Keratinocyte (primary cell): Measurements from ENCODE around the gene PAK3. TPM values are rescaled to one million over a fixed set of nuclear protein-coding genes. Genes with fewer than 3 reads are reported as not detected.

Experiments
- DNase-seq: peaks from one replicate; pipeline ENCODE4 v3.0.0-alpha.2; 2011; ENCODE audit warnings: low read depth, missing footprints, low spot score
- FAIRE-seq: peaks from 2 replicates; lab custom pipeline; 2011; peaks lifted over from hg19 to GRCh38; lab: Jason Lieb, UNC
- H2AFZ ChIP-seq: 2 replicates; pipeline ENCODE4 v1.6.0; 2012; ENCODE audit warnings: low read length, control low read depth, inconsistent platforms; ENCODE audit not compliant: control insufficient read depth
- H3K27ac ChIP-seq: 2 replicates; pipeline ENCODE4 v1.5.1; 2011; ENCODE audit warnings: low read length; ENCODE audit not compliant: control insufficient read depth, insufficient read depth
- H3K27me3 ChIP-seq: 3 replicates; pipeline ENCODE4 v1.6.0; 2011; ENCODE audit warnings: low read length; ENCODE audit not compliant: control insufficient read depth, insufficient read depth; ENCODE audit errors: extremely low read depth
- H3K36me3 ChIP-seq, 2 experiments: 2 replicates in 1 of 2; 3 replicates in 1 of 2; pipeline ENCODE4 v1.5.1; 2011; ENCODE audit warnings: low read length in 2 of 2, mild to moderate bottlenecking in 1 of 2; ENCODE audit not compliant: control insufficient read depth in 2 of 2, insufficient read depth in 2 of 2; ENCODE audit errors: extremely low read depth in 1 of 2
- H3K4me1 ChIP-seq: 3 replicates; pipeline ENCODE4 v1.5.1; 2011; ENCODE audit warnings: low read length; ENCODE audit not compliant: control insufficient read depth, insufficient read depth; ENCODE audit errors: extremely low read depth
- H3K4me2 ChIP-seq: 3 replicates; pipeline ENCODE4 v1.6.0; 2011; ENCODE audit warnings: low read depth, low read length; ENCODE audit not compliant: control insufficient read depth, insufficient read depth; ENCODE audit errors: extremely low read depth
- H3K4me3 ChIP-seq, 3 experiments: fragments of 200-600 bp in 1 of 3; sonication (generic) in 1 of 3; 2 replicates in 2 of 3; 3 replicates in 1 of 3; pipeline ENCODE4 v1.5.1; 2011 to 2016; ENCODE audit warnings: low read length in 3 of 3, mild to moderate bottlenecking in 3 of 3, control low read depth in 2 of 3, inconsistent platforms in 1 of 3, low read depth in 1 of 3, mixed read lengths in 1 of 3, mixed run types in 1 of 3, moderate library complexity in 1 of 3; ENCODE audit not compliant: control insufficient read depth in 2 of 3, insufficient read depth in 2 of 3; ENCODE audit errors: extremely low read depth in 1 of 3
- H3K79me2 ChIP-seq: 2 replicates; pipeline ENCODE4 v1.6.0; 2012; ENCODE audit warnings: low read length; ENCODE audit not compliant: control insufficient read depth, insufficient read depth
- H3K9ac ChIP-seq: 3 replicates; pipeline ENCODE4 v1.6.0; 2011; ENCODE audit warnings: low read length; ENCODE audit not compliant: control insufficient read depth, insufficient read depth; ENCODE audit errors: extremely low read depth
- H3K9me1 ChIP-seq: 3 replicates; pipeline ENCODE4 v1.6.0; 2011; ENCODE audit warnings: low read length; ENCODE audit not compliant: control insufficient read depth, insufficient read depth; ENCODE audit errors: extremely low read depth
- H3K9me3 ChIP-seq: 2 replicates; pipeline ENCODE4 v1.5.1; 2012; ENCODE audit warnings: low read depth, low read length; ENCODE audit not compliant: control insufficient read depth
- H4K20me1 ChIP-seq: 3 replicates; pipeline ENCODE4 v1.6.0; 2011; ENCODE audit warnings: low read length; ENCODE audit not compliant: control insufficient read depth, insufficient read depth; ENCODE audit errors: extremely low read depth
- CTCF ChIP-seq, 3 experiments: IDR thresholded peaks in 1 of 3; conservative IDR thresholded peaks in 1 of 3; optimal IDR thresholded peaks in 1 of 3; 2 replicates in 2 of 3; 3 replicates in 1 of 3; pipeline versions ENCODE3 to v1.5.1; 2011; ENCODE audit warnings: low read length in 3 of 3, mild to moderate bottlenecking in 3 of 3, moderate library complexity in 2 of 3, control low read depth in 1 of 3, inconsistent platforms in 1 of 3; ENCODE audit not compliant: insufficient read depth in 2 of 3; ENCODE audit errors: extremely low read depth in 1 of 3
- EZH2 ChIP-seq: IDR thresholded peaks from one replicate; pipeline ENCODE4 v1.6.1; 2012; ENCODE audit warnings: inconsistent platforms, mild to moderate bottlenecking, low read length, moderate library complexity
- dilution Hi-C: fragments of 300-500 bp; cut with MboI; formaldehyde crosslinking; loops from one replicate; pipeline ENCODE4 v1.7.0; 2020; ENCODE audit warnings: low sequenced_read_pairs; ENCODE audit not compliant: extremely low pct_ligation_motif_present
- polyA plus RNA-seq, 5 experiments: library from polyadenylated mRNA; depleted of rRNA in 3 of 5; stranded (reverse) in 3 of 5; stranded (forward) in 1 of 5; unstranded in 1 of 5; fragments of >200 nt; gene quantifications; 1 replicate in 1 of 5; 2 replicates in 3 of 5; 3 replicates in 1 of 5; pipeline versions ENCODE4 v1.2.1 to v1.2.3, GENCODE V29; 2011 to 2012; ENCODE audit warnings: missing spikeins in 2 of 5, low read depth in 1 of 5, low replicate concordance in 1 of 5

The PAK3 gene
- polyA plus RNA-seq, 1 donor (not counting 4 experiments of a cell fraction or from before 2014, with no cell fraction given): 0.34 TPM

- no peak for FAIRE-seq
- dilution Hi-C loops: no loop called here
Measured at GRCh38 chrX:111114806-111115205, 18.8 kb downstream of the PAK3 start.

GRCh38 chrX:111116666-111117065 lies 20.7 kb downstream of the PAK3 start:
- no peak overlapping the region for H3K4me2 ChIP-seq
- dilution Hi-C loops: no loop called here
- H3K27ac ChIP-seq: no peak overlapping the region
- H3K79me2 ChIP-seq: no peaks in the 10 kb centered on the region
- no peak for FAIRE-seq
- H3K4me1 ChIP-seq: no peaks in the 10 kb centered on the region
- DNase-seq: no peak
- no peaks in the 10 kb centered on the region for H3K27me3 ChIP-seq
- no peaks in the 10 kb centered on the region for H3K9me1 ChIP-seq
- H2AFZ ChIP-seq: no peak overlapping the region
- H3K9ac ChIP-seq: no peak overlapping the region
- H3K36me3 ChIP-seq: no peaks in the 10 kb centered on the region
- TF ChIP-seq CTCF (optimal IDR thresholded peaks at IDR 0.05 in 1 of 3, IDR thresholded peaks at IDR 0.05 in 1 of 3, conservative IDR thresholded peaks at IDR 0.05 in 1 of 3; ENCODE audit: extremely low read depth in 1 of 3, insufficient read depth in 2 of 3, low read length in 3 of 3) (no peak), EZH2 (no peak)
- no peaks in the 10 kb centered on the region for H3K9me3 ChIP-seq
- no peak overlapping the region for H3K4me3 ChIP-seq
- H4K20me1 ChIP-seq: no peaks in the 10 kb centered on the region

More at GRCh38 chrX:111114806-111115205, 18.8 kb downstream of the PAK3 start:
- Histone ChIP-seq H3K9me1 (no peaks in the 10 kb centered on the region), H4K20me1 (no peaks in the 10 kb centered on the region), H3K9me3 (no peaks in the 10 kb centered on the region), H3K4me1 (no peaks in the 10 kb centered on the region), H3K79me2 (no peaks in the 10 kb centered on the region), H3K4me2 (no peak overlapping the region), H3K27ac (no peak overlapping the region), H3K9ac (no peak overlapping the region), H2AFZ (no peak overlapping the region), H3K27me3 (no peaks in the 10 kb centered on the region), H3K36me3 (no peaks in the 10 kb centered on the region), H3K4me3 (no peak overlapping the region)
- no peak for TF ChIP-seq EZH2
- TF ChIP-seq CTCF (optimal IDR thresholded peaks at IDR 0.05 in 1 of 3, IDR thresholded peaks at IDR 0.05 in 1 of 3, conservative IDR thresholded peaks at IDR 0.05 in 1 of 3; ENCODE audit: extremely low read depth in 1 of 3, insufficient read depth in 2 of 3, low read length in 3 of 3): no peak
- no peak for DNase-seq
